ENCODE measurements around the gene SNTG2. TPM values are rescaled to one million over a fixed set of nuclear protein-coding genes. Genes with fewer than 3 reads are reported as not detected.

The SNTG2 gene
- total and polyA plus RNA-seq, 2 donors (not counting 1 experiment from before 2014, with no cell fraction given) = 0.06 TPM; not detected in 1

- Histone ChIP-seq H3K79me2 (ENCODE audit: control insufficient read depth, insufficient read depth, low read length) (no peaks in the 10 kb centered on the region), H3K9ac (ENCODE audit: insufficient read depth, low read length) (no peak overlapping the region), H3K4me2 (ENCODE audit: extremely low read depth, insufficient read depth, low read length) (no peak overlapping the region), H4K20me1 (ENCODE audit: control insufficient read depth, extremely low read depth, insufficient read depth, low read length) (no peaks in the 10 kb centered on the region), H3K4me1 (ENCODE audit: control insufficient read depth, extremely low read depth, insufficient read depth, low read length) (no peaks in the 10 kb centered on the region), H3K27me3 (ENCODE audit: control insufficient read depth, insufficient read depth, low read length) (no peaks in the 10 kb centered on the region), H3K4me3 (replicated peaks in 1 of 4; ENCODE audit: control extremely low read depth in 1 of 4, insufficient read depth in 1 of 4, low read depth in 3 of 4, low read length in 4 of 4) (no peak overlapping the region), H3K9me3 (ENCODE audit: control insufficient read depth, insufficient read depth, low read depth, low read length) (no peaks in the 10 kb centered on the region), H3K27ac (ENCODE audit: insufficient read depth, low read length) (no peak overlapping the region), H3K36me3 (ENCODE audit: control insufficient read depth, insufficient read depth, low read length) (no peaks in the 10 kb centered on the region), H2AFZ (ENCODE audit: low read length) (no peak overlapping the region)
- TF ChIP-seq EZH2 (IDR thresholded peaks at IDR 0.05; ENCODE audit: low read length, missing control alignments) (no peak), CTCF (conservative IDR thresholded peaks at IDR 0.05 in 1 of 2, IDR thresholded peaks at IDR 0.05 in 1 of 2; ENCODE audit: low read depth in 1 of 2, low read length in 2 of 2) (no peak)
- DNase-seq (ENCODE audit: low read depth in 2 of 2) = no peak
Measured at GRCh38 chr2:990970-991369, 40.3 kb downstream of the SNTG2 start.

- no peaks in the 10 kb centered on the region for H3K9me3 ChIP-seq (ENCODE audit: control insufficient read depth, insufficient read depth, low read depth, low read length)
- no peaks in the 10 kb centered on the region for H3K27me3 ChIP-seq (ENCODE audit: control insufficient read depth, insufficient read depth, low read length)
- TF ChIP-seq EZH2 (IDR thresholded peaks at IDR 0.05; ENCODE audit: low read length, missing control alignments) = no peak
- no peak for TF ChIP-seq CTCF (conservative IDR thresholded peaks at IDR 0.05 in 1 of 2, IDR thresholded peaks at IDR 0.05 in 1 of 2; ENCODE audit: low read depth in 1 of 2, low read length in 2 of 2)
- H3K36me3 ChIP-seq (ENCODE audit: control insufficient read depth, insufficient read depth, low read length) = no peaks in the 10 kb centered on the region
- no peaks in the 10 kb centered on the region for H4K20me1 ChIP-seq (ENCODE audit: control insufficient read depth, extremely low read depth, insufficient read depth, low read length)
- H2AFZ ChIP-seq (ENCODE audit: low read length) = no peak overlapping the region
- H3K4me2 ChIP-seq (ENCODE audit: extremely low read depth, insufficient read depth, low read length) = no peak overlapping the region
- H3K4me1 ChIP-seq (ENCODE audit: control insufficient read depth, extremely low read depth, insufficient read depth, low read length) = no peaks in the 10 kb centered on the region
- H3K27ac ChIP-seq (ENCODE audit: insufficient read depth, low read length) = no peak overlapping the region
- H3K79me2 ChIP-seq (ENCODE audit: control insufficient read depth, insufficient read depth, low read length) = no peaks in the 10 kb centered on the region
- no peak for DNase-seq (ENCODE audit: low read depth in 2 of 2)
- no peak overlapping the region for H3K4me3 ChIP-seq (replicated peaks in 1 of 4; ENCODE audit: control extremely low read depth in 1 of 4, insufficient read depth in 1 of 4, low read depth in 3 of 4, low read length in 4 of 4)
- no peak overlapping the region for H3K9ac ChIP-seq (ENCODE audit: insufficient read depth, low read length)
Measured at GRCh38 chr2:1002350-1002749, 51.7 kb downstream of the SNTG2 start.

- H2AFZ ChIP-seq (ENCODE audit: low read length) = no peak overlapping the region
- no peak overlapping the region for H3K4me2 ChIP-seq (ENCODE audit: extremely low read depth, insufficient read depth, low read length)
Measured at GRCh38 chr2:1004398-1004797, 53.7 kb downstream of the SNTG2 start.

More at GRCh38 chr2:1004398-1004797, 53.7 kb downstream of the SNTG2 start:
- Histone ChIP-seq H3K4me3 (replicated peaks in 1 of 4; ENCODE audit: control extremely low read depth in 1 of 4, insufficient read depth in 1 of 4, low read depth in 3 of 4, low read length in 4 of 4) (no peak overlapping the region), H3K79me2 (ENCODE audit: control insufficient read depth, insufficient read depth, low read length) (no peaks in the 10 kb centered on the region), H3K27me3 (ENCODE audit: control insufficient read depth, insufficient read depth, low read length) (no peaks in the 10 kb centered on the region), H3K36me3 (ENCODE audit: control insufficient read depth, insufficient read depth, low read length) (no peaks in the 10 kb centered on the region), H3K27ac (ENCODE audit: insufficient read depth, low read length) (no peak overlapping the region), H3K4me1 (ENCODE audit: control insufficient read depth, extremely low read depth, insufficient read depth, low read length) (no peaks in the 10 kb centered on the region), H3K9ac (ENCODE audit: insufficient read depth, low read length) (no peak overlapping the region), H3K9me3 (ENCODE audit: control insufficient read depth, insufficient read depth, low read depth, low read length) (no peaks in the 10 kb centered on the region), H4K20me1 (ENCODE audit: control insufficient read depth, extremely low read depth, insufficient read depth, low read length) (no peaks in the 10 kb centered on the region)
- no peak for TF ChIP-seq CTCF (conservative IDR thresholded peaks at IDR 0.05 in 1 of 2, IDR thresholded peaks at IDR 0.05 in 1 of 2; ENCODE audit: low read depth in 1 of 2, low read length in 2 of 2)
- TF ChIP-seq EZH2 (IDR thresholded peaks at IDR 0.05; ENCODE audit: low read length, missing control alignments) = no peak
- DNase-seq (ENCODE audit: low read depth in 2 of 2) = no peak
